Lower lobe of right lung (tissue), 2 donors: ENCODE results near the gene CTRB2. TPM values are rescaled to one million over a fixed set of nuclear protein-coding genes. Genes with fewer than 3 reads are reported as not detected.

ENCODE experiments used
- ATAC-seq, 2 donors: fragments of 200-7000 bp; cut with Tn5 transposase; one replicate each; pipeline ENCODE4 v1.9.1; 2020 to 2022; ENCODE audit warnings: mild to moderate bottlenecking in 2 of 2, moderate library complexity in 2 of 2
- DNase-seq: peaks from one replicate; pipeline ENCODE4 v3.0.0-alpha.2; 2020
- H3K27ac ChIP-seq: fragments of 200-600 bp; one replicate; pipeline ENCODE4 v1.8.0; 2022
- H3K27me3 ChIP-seq: fragments of 200-600 bp; one replicate; pipeline ENCODE4 v1.8.0; 2022; ENCODE audit warnings: low read depth
- H3K36me3 ChIP-seq: fragments of 200-600 bp; one replicate; pipeline ENCODE4 v1.8.0; 2022; ENCODE audit warnings: mild to moderate bottlenecking
- H3K4me1 ChIP-seq: fragments of 200-600 bp; one replicate; pipeline ENCODE4 v1.8.0; 2022
- H3K4me3 ChIP-seq: fragments of 200-600 bp; one replicate; pipeline ENCODE4 v1.8.0; 2022; ENCODE audit warnings: mild to moderate bottlenecking
- H3K9me3 ChIP-seq: fragments of 200-600 bp; one replicate; pipeline ENCODE4 v1.8.0; 2022
- intact Hi-C: fragments of 100-400 bp; cut with DNase I; formaldehyde crosslinking; loops from one replicate; pipeline ENCODE4 v1.11.0; 2022
- total RNA-seq: library from RNA; stranded (reverse); fragmentation: NEBNext Ultra II Directional; extraction: Animal tissue kit (Norgen Biotek cat#: 25700); gene quantifications from one replicate; pipeline ENCODE4 v1.2.1, GENCODE V29; 2021
- TF ChIP-seq, protein P1 (sequence below): fragments of 200-600 bp; IDR thresholded peaks from one replicate; pipeline ENCODE4 v1.8.0; 2022; ENCODE audit warnings: antibody characterized with exemption, mild to moderate bottlenecking
- donor health status: DM: no; HTN: yes; CAD: no; lungs with severe emphysema.

CTRB2 gene
- total RNA-seq, 1 donor from 2014 or later: 0.44 TPM

DNA sequence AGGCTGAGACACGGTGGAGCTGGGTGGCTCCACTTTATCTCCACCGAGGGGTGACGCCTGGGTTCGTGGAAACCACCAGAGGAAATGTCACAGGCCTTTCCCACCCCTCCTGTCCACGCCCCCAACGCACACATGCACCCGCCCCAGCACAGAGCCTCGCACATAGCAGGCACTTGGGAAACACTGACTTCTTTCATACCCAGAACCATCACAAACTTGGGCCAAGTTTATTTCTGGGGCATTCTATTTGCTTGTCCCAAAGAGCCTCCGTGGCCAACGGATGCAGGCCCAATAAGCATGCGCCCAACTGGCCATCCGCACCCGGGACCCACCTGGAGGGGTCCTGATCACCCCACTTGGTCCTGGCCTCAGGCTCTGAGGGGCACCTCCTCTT, 41.2 kb upstream of the CTRB2 start:
- peaks cover 91% of the 10 kb centered on the region for H3K4me1 ChIP-seq
- no peaks in the 10 kb centered on the region for H3K9me3 ChIP-seq
- ATAC-seq: no peak
- no peaks in the 10 kb centered on the region for H3K36me3 ChIP-seq
- peak overlapping the region; percentile 88 for H3K27ac ChIP-seq
- H3K4me3 ChIP-seq: peak overlapping the region; percentile 17
- TF ChIP-seq, protein P1, sequence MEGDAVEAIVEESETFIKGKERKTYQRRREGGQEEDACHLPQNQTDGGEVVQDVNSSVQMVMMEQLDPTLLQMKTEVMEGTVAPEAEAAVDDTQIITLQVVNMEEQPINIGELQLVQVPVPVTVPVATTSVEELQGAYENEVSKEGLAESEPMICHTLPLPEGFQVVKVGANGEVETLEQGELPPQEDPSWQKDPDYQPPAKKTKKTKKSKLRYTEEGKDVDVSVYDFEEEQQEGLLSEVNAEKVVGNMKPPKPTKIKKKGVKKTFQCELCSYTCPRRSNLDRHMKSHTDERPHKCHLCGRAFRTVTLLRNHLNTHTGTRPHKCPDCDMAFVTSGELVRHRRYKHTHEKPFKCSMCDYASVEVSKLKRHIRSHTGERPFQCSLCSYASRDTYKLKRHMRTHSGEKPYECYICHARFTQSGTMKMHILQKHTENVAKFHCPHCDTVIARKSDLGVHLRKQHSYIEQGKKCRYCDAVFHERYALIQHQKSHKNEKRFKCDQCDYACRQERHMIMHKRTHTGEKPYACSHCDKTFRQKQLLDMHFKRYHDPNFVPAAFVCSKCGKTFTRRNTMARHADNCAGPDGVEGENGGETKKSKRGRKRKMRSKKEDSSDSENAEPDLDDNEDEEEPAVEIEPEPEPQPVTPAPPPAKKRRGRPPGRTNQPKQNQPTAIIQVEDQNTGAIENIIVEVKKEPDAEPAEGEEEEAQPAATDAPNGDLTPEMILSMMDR: no peak
- DNase-seq: no peak
- H3K27me3 ChIP-seq: no peaks in the 10 kb centered on the region
- intact Hi-C loops: no loop called here

DNA sequence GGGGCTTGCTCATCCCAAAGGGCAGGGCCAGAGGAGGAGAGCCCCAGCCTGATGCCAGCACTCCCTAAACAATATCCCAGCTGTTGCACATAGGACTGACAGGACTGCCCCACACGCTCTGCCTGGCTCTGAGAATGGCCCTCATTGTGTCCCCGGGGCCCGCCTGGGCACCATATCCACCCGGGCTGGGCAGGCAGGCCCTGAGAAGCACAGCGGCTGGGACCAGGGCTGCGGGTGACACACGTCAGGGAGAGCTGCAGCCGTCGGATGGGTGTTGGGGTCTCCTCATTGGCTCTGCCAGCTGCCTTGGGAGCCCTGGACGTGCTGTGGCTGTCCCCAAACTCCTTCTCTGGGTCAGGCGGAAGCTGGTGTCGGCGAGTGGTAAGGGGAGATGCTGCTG, 40.3 kb upstream of the CTRB2 start:
- Histone ChIP-seq H3K4me1 (peaks cover 83% of the 10 kb centered on the region), H3K4me3 (peak overlapping the region; percentile 8), H3K9me3 (no peaks in the 10 kb centered on the region), H3K36me3 (peaks cover 9% of the 10 kb centered on the region), H3K27me3 (no peaks in the 10 kb centered on the region), H3K27ac (peak overlapping the region; percentile 88)
- TF ChIP-seq, protein P1: no peak
- ATAC-seq (no peak), DNase-seq (no peak)
- intact Hi-C loops: no loop called here

DNA sequence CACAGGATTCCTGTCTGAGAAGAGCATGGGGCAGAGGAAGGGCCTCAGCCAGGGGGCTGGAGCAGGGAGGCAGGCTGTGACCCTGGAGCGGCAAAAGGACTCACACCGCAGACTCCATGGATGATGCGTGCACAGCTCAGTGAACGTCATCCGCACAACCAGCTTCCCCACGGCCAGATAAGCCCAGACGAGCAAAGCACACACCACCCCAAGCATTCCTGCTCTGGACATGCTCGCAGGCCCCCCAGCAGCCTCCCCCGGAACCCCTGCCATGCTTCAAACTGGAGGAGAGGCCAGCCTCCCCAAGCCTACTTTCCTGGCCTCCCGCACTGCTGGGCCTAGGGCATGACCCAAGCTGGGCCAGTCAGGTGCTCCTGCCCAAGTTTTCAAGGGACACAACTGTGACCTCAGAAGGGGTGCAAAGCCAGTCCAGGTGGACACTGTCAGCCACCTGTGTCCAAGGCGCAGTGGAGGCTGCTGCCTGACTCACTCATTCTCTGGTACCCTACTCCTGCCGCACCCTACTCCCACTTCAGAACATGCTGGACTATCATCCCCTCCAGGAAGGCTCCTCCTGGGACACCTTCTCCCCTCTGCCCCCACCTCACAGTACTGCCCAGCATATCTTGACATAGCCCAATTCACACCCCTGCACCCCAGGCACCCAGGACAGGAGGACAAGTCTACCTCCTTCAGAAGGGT, 39.7 kb upstream of the CTRB2 start:
- DNase-seq: no peak
- no peak for ATAC-seq
- intact Hi-C loops: no loop called here
- Histone ChIP-seq H3K4me1 (peaks cover 78% of the 10 kb centered on the region), H3K9me3 (no peaks in the 10 kb centered on the region), H3K27me3 (no peaks in the 10 kb centered on the region), H3K4me3 (no peak overlapping the region), H3K27ac (peak overlapping the region; percentile 88), H3K36me3 (peaks cover 14% of the 10 kb centered on the region)
- TF ChIP-seq, protein P1: no peak

GRCh38 chr16:75244844-75245758, 38.1 kb upstream of the CTRB2 start:
- Histone ChIP-seq H3K9me3 (no peaks in the 10 kb centered on the region), H3K4me1 (peaks cover 71% of the 10 kb centered on the region), H3K4me3 (peak overlapping the region; percentile 22), H3K27ac (peak overlapping the region; percentile 88), H3K36me3 (peaks cover 30% of the 10 kb centered on the region), H3K27me3 (no peaks in the 10 kb centered on the region)
- DNase-seq: peak; percentile 83
- intact Hi-C loops: no loop called here
- TF ChIP-seq, protein P1: no peak
- ATAC-seq: peak; percentile 78 to 85

DNA sequence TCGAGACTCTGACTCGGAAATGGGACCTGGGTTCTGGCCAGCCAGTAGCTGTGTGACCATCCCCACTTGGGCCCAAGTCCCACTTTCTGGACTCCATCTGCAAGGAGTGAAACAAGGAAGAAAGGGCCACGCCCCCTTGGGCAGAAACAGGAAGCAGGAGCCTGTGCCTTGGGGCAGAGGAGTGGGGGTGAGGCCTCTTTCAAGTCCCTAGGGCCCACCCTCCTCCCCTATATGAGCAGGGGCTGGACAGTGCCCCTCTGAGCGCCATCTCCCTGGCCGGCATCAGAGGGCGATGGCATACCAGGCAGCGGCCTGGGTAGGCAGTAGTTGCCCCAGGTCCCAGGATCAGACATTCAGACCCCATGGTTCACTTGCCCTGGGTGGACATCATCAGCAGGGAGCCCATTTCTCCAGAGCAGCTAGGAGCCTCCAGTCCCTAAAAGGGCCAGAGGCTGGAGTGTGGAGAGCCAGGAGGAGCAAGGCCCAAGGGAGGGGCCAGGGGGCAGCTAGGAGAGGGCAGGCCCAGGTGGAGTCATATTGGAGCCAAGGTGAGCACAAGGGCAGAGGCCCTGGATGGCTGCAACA, 37.4 kb upstream of the CTRB2 start:
- peak in 1 of 2 donors; percentile 6 for ATAC-seq
- intact Hi-C loops: no loop called here

More for the DNA sequence above, 37.4 kb upstream of the CTRB2 start:
- peaks cover 37% of the 10 kb centered on the region for H3K36me3 ChIP-seq
- no peaks in the 10 kb centered on the region for H3K27me3 ChIP-seq
- no peak overlapping the region for H3K4me3 ChIP-seq
- H3K9me3 ChIP-seq: no peaks in the 10 kb centered on the region
- peak; percentile 76 for DNase-seq
- TF ChIP-seq, protein P1: no peak
- peaks cover 71% of the 10 kb centered on the region for H3K4me1 ChIP-seq
- H3K27ac ChIP-seq: peak overlapping the region; percentile 88
